CD4-positive, alpha-beta T cell treated with Interferon gamma for 1 hour (primary cell): Measurements from ENCODE around the gene CD3D.

Source experiments
- DNase-seq: peaks from one replicate; pipeline ENCODE4 v3.0.0-alpha.2; 2020

CD3D gene

GRCh38 chr11:118295815-118296454 lies 46.6 kb downstream of the CD3D start:
- DNase-seq = peak; percentile 32

- DNase-seq = no peak
These were observed 47.3 kb downstream of the CD3D start for GRCh38 chr11:118295199-118295598.

- no peak for DNase-seq
These were observed 48.5 kb downstream of the CD3D start for GRCh38 chr11:118294053-118294452.

GRCh38 chr11:118291477-118292135 lies 50.9 kb downstream of the CD3D start:
- peak; percentile 15 for DNase-seq

- DNase-seq = peak; percentile 39
These were observed 51.6 kb downstream of the CD3D start for GRCh38 chr11:118290923-118291322.

GRCh38 chr11:118289401-118289800 lies 53.1 kb downstream of the CD3D start:
- DNase-seq = no peak
